HG03103 (cell line): ENCODE measurements around the gene SAT2.
"Not testable (repeated sequence)": the region's sequence is repeated elsewhere in the genome, so short reads cannot be mapped to it uniquely, and the experiment has no call there.

Source experiments
- ATAC-seq: cut with Tn5 transposase; IDR thresholded peaks from one replicate; pipeline ENCODE4 v1.9.1; 2021; ENCODE audit warnings: low read depth; ENCODE audit not compliant: unreplicated experiment

The SAT2 gene

DNA sequence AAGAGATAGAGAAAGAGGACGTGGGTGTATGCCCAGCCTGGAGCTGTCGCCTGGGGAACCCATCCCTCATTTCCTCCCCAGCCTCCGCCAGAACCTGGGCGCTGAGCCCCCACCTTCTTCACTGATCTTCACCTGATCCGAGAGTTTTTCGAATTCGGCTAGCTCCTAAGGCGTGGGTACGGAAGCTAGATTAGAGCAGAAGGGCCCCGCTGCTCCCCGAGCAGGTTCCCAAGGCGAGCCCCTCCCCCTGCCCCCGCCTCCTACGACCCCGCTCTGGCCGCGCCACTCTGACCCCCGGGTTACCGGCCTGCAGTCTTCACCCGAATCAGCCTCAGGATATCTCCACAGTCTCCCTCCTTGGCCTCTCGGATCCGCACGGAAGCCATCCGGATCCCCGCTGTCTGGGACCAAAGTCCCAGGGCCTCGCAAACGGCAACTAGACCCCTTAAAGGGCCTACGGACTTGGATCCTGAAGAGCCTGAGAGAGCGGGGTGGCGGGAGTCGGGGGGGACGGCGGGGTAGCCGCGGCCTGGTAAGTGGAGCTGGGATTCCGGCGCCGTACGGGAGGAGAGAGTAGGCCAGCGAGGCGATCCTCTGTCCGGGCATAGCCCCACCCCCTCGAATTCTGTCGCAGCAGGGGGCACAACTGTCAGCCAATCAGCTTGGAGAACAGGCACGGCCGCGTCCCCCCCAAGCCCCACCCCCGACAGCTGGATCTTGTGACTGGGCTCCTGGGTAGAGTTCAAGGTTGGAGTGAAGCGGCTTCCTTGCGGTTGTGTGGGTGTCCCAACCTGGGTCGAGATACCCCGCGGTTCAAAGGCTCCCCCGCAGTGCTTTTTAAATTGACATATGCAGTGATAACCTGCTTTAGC is at the start of gene SAT2:
Gene SAT2, minus strand, starts transcription at position 572 of the 872 bp plus-strand sequence. Its CDS starts 186 bp downstream, at position 386.
- ATAC-seq = peak; percentile 83

DNA sequence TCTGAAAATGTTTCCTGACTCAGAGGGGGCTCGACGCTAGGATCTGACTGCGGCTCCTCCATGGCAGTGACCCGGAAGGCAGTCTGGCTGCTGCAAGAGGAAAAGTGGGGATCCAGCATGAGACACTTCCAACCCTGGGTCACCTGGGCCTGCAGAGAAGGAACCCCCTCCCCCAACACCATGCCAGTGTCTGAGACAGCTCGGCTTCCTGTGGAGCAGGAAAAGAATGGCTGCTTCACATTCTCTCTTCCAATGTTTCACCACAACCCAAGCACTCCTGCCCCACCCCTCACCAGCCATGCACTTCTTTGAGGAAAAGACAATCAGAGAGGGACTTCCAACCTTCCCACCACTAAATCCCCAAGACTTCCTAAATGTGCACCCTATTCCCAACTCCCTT is 48.9 kb upstream of the SAT2 start:
- ATAC-seq = no peak

DNA sequence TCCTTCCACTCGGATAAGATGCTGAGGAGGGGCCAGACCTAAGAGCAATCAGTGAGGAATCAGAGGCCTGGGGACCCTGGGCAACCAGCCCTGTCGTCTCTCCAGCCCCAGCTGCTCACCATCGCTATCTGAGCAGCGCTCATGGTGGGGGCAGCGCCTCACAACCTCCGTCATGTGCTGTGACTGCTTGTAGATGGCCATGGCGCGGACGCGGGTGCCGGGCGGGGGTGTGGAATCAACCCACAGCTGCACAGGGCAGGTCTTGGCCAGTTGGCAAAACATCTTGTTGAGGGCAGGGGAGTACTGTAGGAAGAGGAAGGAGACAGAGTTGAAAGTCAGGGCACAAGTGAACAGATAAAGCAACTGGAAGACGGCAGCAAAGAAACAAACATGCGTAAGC is 47.3 kb upstream of the SAT2 start:
- no peak for ATAC-seq

DNA sequence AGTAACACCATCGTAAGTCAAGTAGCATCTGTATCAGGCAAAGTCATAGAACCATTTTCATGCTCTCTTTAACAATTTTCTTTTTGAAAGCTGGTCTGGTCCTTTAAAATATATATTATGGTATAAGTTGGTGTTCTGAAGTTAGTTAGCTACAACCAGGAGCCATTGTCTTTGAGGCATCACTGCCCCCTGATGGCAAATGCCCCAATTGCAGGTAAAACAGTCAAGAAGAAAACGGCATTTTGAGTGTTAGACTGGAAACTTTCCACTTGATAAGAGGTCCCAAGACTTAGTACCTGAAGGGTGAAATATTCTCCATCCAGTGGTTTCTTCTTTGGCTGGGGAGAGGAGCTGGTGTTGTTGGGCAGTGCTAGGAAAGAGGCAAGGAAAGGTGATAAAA is 45.6 kb upstream of the SAT2 start:
- ATAC-seq = no peak

DNA sequence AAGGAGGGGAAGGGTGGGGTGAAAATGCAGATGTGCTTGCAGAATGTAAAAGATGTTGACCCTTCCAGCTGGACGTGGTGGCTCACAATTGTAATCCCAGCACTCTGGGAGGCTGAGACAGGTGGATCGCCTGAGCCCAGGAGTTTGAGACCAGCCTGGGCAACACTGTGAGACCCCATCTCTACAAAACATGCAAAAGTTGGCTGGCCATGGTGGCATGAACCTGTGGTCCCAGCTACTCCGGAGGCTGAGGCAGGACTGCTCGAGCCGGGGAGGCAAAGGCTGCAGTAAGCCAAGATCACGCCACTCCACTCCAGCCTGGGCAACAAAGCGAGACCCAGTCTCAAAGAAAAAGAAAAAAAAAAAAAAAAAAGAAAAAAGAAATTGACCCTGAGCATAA is 40.9 kb upstream of the SAT2 start:
- no peak for ATAC-seq

DNA sequence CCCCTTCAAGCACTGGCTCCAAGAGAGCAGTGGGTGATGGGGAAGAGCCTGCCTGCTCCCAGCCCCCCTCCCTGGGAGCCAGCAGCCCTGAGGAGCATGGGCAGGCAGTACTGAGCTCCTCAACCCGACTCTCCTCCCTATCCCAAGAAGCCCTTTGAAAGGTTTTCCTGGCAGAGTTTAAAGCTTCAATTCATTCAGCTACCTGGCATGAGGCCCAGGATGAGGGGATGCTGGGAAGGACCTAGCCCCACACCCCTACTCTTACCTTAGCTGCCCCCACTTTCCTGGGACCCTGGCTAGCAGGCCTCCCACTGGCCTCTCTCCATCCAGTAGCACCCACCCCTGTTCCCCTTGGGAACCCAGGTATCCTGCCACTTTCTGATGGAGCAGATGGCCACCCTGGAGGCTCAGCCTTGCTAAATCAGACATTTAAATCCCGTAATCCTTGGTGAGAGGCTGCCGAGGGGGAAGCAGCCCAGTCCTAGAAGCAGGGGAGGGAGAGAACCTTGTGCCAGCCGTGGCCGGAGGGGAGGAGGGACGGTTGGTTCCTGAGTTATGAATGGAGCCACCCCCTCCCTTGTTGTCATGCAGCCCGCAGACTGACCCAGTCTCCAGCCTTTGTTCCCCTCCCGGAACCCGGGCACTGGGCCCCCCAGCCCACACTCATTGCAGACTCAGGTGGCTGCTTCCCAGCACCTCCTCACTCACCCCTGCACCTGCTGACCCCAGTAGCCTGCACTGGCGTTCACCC is 40.2 kb upstream of the SAT2 start:
- no peak for ATAC-seq

DNA sequence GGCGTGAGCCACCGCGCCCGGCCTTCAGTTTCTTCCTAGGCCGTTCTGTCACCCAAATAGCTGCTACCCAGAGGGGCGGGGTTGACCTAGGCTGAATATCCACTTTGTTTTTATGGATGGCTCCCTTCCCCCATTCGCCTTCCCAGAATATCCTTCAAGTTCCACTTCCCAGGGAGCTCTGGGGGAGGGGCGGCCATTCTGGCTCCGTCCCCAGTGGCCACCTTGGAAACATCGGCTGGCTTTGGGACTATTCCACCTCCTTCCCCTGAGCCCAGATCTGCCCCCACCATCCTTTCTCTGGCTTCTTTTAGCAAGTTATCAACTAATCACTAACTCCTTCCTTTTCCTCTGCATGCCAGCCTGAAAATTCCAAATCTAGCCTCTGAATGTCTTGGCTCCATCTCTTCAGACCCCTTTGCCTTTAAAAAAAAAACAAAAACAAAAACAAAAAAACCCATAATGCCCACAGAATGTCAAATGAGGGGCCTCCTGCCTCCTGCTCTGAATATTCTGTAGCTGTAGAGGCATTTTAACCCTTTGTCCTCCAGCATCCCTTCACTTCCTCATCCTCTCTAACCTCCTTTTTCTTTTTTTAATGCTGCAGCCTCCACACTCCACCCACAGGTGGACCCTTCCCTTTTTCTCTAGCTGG is 29.5 kb upstream of the SAT2 start:
- no peak for ATAC-seq

DNA sequence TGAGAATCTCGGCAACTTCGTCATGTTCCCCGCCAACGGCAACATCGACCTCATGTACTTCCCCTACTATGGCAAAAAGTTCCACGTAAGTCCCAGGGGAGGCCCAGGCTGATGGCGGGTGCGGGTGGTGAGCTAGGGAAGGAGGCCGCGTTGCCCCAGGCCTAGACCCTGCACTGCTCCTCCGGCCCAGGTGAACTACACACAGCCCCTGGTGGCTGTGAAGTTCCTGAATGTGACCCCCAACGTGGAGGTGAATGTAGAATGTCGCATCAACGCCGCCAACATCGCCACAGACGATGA is 27.9 kb upstream of the SAT2 start:
- no peak for ATAC-seq

DNA sequence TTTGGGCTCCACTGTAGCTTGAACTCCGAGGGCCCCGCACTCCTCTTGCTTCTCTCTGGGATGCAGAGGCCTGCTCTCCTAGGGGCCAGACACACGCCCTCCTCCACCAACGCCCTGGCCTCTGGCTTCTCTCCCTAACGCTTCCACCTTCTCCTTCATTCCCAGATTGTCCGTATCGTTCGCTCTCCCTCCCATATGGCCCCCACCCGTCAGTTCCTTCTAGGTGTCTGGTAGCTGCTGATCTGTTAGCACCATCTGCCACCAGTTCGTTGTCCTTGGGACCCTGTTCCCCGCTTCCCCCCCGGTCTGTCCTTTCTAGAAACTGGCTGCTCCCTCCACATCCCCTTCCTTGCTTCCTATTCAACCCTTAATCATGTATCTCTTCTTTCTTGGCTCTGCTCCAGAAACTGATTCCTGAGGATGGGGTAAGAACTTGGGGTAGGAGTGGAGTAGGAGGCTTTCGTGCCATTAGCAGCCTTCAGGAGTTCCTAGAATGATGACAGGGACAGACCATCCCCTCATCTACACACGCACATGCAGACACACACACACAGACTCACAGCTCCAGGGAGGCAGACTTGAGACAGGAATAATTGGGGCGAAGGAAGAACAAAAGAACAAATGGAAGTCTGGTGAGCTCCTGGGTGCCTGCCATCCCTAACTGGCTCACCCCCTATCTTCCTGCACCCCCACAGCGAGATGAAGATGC is 27.4 kb upstream of the SAT2 start:
- no peak for ATAC-seq

DNA sequence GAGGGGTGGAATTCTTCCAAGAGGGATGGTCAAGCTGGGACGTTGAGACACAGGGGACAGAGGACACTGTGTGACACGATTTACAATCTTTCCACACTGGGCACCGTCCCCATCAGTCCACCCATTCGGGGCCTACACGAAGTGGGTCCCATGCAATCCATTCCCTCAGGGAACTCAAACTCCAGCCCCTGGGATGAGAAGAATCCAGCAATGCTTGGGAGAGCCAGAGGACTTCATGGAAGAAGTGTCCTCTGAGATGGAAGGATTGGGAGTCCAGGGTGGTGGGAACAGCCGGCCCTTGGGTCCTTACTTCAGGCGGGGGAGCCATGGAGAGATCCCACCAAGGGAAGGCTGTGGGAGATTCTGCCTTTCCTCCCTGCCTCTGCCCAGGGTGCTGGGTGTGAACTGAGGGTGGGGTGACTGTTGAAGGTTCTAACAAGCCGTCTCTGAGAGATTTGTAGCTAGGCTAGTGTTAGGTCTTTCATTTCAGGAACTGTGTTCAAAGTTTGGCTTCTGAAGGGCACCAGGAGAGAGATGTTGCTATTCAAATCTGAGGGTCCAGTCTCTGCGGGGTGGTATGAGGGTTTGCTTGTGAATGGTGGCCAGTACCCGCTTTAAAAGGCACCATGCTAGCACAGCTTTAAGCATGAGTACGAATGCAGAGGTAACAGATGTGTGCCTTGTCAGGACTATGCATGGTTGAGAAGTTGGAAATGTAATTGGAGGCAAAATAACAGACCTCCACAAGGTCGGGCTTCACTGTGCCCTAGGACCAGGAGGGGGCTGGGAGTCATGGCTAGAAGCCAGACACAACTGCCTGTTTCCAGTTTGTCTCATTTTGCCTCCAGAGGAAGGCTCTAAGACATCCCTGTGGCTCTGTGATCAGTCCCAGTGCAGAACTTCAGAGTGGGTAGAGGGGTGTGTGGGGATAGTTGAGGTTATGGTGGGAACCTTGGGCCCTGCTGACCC is 25.1 kb upstream of the SAT2 start:
- no peak for ATAC-seq

DNA sequence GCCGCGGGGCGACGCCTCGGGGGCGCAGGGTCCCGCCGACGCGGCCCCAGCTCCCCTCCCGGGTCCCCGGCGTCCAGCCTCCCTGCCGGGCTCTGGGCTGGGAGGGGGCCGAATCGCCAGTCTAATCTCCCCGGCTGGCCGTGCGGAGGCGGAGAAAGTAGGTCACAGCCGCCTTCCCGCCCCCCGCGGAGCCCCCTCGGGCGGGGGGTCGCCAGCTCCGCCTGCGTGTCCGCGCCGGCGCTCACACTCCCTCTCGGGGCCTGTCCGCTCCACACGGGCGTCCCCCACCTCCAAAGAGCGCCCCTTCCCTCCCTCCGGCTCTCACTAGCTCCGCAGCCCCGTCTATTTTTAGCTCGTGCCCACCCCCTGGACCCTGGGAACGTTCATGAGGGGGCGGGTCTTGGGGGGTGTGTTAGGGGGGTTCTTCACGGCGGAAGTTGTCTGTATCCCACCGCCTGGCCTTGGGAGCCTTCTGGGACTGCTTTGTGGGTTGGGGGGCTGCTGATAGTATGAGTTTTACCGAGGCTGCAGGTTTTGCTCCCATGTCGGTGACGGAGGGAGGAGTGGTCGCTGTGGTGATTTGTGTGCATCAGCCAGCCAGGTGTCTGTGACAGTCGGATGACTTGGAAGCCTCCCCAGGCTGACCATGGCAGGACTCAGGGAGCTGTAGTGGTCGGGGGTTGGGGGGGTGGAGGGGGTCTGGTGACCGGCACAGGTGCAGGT is 24.2 kb upstream of the SAT2 start:
- no peak for ATAC-seq

DNA sequence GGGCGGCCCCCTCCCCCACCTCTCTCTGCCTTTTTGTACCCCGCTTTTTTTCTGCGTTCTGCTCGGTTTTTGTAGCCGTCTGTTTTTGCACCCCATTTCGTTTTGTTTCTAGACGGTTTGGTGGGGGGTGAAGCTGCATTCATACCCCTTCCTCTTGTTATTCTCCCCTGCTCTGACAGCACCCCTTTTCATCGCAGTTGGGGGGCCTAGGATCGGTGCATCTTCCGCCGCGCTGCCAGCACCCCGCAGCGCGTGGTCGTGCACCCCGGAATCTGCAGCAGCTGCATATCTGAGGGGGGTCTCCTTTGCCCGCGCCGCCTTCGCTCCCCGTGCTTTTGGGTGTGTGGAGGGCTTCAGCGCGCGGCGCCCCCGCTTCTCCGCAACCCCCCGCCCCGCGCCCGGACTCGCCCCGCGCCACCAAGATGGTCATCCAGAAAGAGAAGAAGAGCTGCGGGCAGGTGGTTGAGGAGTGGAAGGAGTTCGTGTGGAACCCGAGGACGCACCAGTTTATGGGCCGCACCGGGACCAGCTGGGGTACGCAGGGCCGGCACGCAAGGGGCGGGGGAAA is 23.6 kb upstream of the SAT2 start:
- no peak for ATAC-seq

DNA sequence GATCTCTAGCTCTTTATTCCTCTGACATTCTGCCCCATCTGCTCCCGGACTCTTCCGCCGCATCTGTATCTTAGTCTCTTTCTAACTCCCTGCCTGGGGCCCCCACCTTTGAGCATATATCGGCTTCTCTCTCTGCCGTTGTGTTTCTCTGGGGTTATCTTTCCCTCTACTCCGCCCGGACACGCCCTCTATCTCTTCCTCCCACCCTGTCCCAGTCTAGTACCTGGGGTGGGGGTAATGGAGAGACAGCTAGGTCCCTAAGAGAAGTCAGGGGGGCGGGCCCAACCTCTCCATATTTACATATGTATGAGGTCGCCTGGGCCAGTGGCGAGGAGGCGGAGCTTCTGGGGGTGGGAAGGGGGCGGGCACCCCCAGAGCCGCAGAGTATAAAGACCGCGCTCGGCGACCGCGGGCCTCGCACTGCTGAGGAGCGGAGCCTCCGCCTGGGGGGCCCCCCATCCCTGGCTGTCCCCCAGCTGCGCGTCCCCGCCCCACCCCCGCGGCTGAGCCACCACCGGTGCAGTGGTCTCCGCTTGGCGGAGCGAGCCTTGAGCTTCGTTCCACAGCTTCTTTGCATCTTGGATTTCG is 23.0 kb upstream of the SAT2 start, which contains the start of gene ATP1B2:
Gene ATP1B2, plus strand, starts transcription at position 418 of the 588 bp plus-strand sequence. CDS start 593 bp downstream, outside the sequence.
- ATAC-seq = no peak

DNA sequence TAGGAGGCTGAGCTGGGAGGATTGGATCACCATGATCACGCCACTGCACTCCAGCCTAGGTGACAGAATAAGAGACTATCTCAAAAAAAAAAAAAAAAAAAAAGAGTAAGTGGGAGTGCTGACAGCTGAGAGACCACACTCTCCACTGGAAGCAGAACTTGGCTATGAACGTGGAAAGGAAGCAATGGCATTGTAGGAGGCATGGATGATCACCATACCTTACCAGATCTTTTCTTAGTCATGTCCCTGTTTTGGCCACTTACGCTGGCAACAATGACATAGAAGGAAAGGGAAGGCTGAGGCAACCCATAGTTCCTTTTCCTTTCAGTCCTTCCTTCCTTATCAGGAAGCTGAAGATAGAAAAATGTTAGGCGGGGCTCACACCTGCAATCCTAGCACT is 19.4 kb upstream of the SAT2 start:
- no peak for ATAC-seq

DNA sequence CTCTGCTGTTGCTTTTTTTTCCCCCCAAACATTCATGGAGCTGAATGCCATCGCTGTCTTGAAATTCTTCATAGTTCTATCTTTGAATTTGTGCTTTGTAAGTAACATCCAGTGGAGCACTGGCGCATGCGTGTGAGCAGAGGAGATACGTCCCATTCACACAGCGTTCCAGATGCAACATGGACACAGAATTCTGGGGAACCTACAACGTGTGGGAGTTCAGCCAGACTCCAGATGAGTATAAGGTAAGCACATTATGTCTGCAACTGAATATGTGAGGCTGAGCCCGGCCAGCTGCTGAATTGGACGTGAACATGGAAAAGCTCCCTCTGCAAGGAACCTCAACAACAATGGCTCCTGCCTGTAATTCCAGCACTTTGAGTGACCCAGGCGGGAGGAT is 18.8 kb upstream of the SAT2 start:
- ATAC-seq = no peak

DNA sequence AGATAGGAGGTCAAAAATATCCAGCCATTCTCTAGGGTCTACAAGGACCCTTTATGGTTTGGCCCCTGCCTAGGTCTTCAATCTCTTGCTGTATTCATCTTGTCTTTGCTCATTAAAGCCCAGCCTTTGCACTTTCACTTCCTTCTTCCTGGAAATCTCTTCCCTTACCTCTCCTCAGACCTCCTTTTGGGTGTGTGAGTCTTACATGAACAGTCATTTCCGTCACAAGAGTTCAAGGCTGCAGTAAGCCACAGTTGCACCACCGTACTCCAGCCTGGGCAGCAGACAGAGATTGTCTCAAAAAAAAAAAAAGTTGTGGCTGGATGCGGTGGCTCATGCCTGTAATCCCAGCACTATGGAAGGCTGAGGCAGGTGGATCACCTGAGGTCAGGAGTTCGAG is 17.2 kb upstream of the SAT2 start:
- no peak for ATAC-seq

DNA sequence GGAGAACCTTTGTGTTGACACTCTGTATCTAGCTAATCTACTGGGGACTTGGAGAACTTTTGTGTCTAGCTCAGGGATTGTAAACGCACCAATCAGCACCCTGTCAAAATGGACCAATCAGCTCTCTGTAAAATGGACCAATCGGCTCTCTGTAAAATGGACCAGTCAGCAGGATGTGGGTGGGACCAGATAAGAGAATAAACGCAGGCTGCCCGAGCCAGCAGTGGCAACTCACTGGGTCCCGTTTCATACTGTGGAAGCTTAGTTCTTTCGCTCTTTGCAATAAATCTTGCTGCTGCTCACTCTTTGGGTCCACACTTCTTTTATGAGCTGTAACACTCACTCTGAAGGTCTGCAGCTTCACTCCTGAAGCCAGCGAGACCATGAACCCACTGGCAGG is 14.0 kb upstream of the SAT2 start:
- ATAC-seq = not testable (repeated sequence)

DNA sequence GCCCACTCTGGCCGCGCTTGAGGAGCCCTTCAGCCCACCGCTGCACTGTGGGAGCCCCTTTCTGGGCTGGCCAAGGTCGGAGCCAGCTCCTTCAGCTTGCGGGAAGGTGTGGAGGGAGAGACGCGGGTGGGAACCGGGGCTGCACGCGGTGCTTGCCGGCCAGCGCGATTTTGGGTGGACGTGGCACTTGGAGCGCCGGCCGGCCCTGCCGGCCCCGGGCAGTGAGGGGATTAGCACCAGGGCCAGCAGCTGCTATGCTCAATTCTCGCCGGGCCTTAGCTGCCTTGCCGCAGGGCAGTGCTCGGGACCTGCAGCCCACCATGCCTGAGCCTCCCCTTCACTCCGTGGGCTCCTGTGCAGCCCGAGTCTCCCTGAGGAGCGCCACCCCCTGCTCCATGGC is 13.2 kb upstream of the SAT2 start:
- no peak for ATAC-seq
